GM15510 (cell line): ENCODE results near the gene IFNL1.
"Not testable (repeated sequence)": the region's sequence is repeated elsewhere in the genome, so short reads cannot be mapped to it uniquely, and the experiment has no call there.

ENCODE experiments used
- POLR2A ChIP-seq: IDR thresholded peaks from 3 replicates; pipeline ENCODE4 v1.6.1; 2011; ENCODE audit warnings: borderline replicate concordance; ENCODE audit not compliant: insufficient read length; ENCODE audit errors: extremely low read depth

Gene IFNL1

GRCh38 chr19:39264306-39265290 is 31.6 kb upstream of the IFNL1 start:
- TF ChIP-seq POLR2A, result no peak

GRCh38 chr19:39265321-39265916 is 30.8 kb upstream of the IFNL1 start:
- TF ChIP-seq POLR2A, result no peak

- TF ChIP-seq POLR2A, result not testable (repeated sequence)
Measured at GRCh38 chr19:39268085-39268484, 28.1 kb upstream of the IFNL1 start, which contains the start of gene IFNL2. TSS of gene IFNL2 (plus strand) at chr19:39268396. CDS start at chr19:39268569, 173 bp downstream.

GRCh38 chr19:39270036-39270871 is 26.0 kb upstream of the IFNL1 start:
- no peak for TF ChIP-seq POLR2A

- no peak for TF ChIP-seq POLR2A
Measured at GRCh38 chr19:39275578-39275977, 20.6 kb upstream of the IFNL1 start.

- no peak for TF ChIP-seq POLR2A
Measured at GRCh38 chr19:39276740-39277139, 19.5 kb upstream of the IFNL1 start.

GRCh38 chr19:39277598-39277997 is 18.6 kb upstream of the IFNL1 start:
- no peak for TF ChIP-seq POLR2A

- TF ChIP-seq POLR2A, result no peak
Measured at GRCh38 chr19:39282021-39282420, 14.2 kb upstream of the IFNL1 start.

GRCh38 chr19:39284032-39284431 is 12.2 kb upstream of the IFNL1 start:
- TF ChIP-seq POLR2A, result no peak

GRCh38 chr19:39293394-39293793 is 2.8 kb upstream of the IFNL1 start:
- no peak for TF ChIP-seq POLR2A

- TF ChIP-seq POLR2A, result no peak
Measured at GRCh38 chr19:39296906-39297305, 699 bp downstream of the IFNL1 start.

- TF ChIP-seq POLR2A, result no peak
Measured at GRCh38 chr19:39297931-39298634, 1.9 kb downstream of the IFNL1 start.

GRCh38 chr19:39299404-39299803 is 3.2 kb downstream of the IFNL1 start:
- TF ChIP-seq POLR2A, result no peak

GRCh38 chr19:39299832-39300231 is 3.6 kb downstream of the IFNL1 start:
- TF ChIP-seq POLR2A, result no peak

- TF ChIP-seq POLR2A, result no peak
Measured at GRCh38 chr19:39301021-39301420, 4.8 kb downstream of the IFNL1 start.

GRCh38 chr19:39301562-39301961 is 5.4 kb downstream of the IFNL1 start:
- no peak for TF ChIP-seq POLR2A
